K562 (cell line): ENCODE data around the gene CSF3.

Source experiments
- CTCF ChIP-seq, 3 experiments: IDR thresholded peaks in 2 of 3; conservative IDR thresholded peaks in 1 of 3; 2 replicates each; pipeline ENCODE4 v1.5.1; 2011 to 2012; ENCODE audit warnings: low read length in 3 of 3, mild to moderate bottlenecking in 3 of 3, control low read depth in 2 of 3, improper control_type of control experiment in 1 of 3, inconsistent platforms in 1 of 3, low read depth in 1 of 3, mixed read lengths in 1 of 3, moderate library complexity in 1 of 3; ENCODE audit not compliant: insufficient read depth in 2 of 3
- EZH2 ChIP-seq: IDR thresholded peaks from 2 replicates; pipeline ENCODE4 v1.6.1; 2012; ENCODE audit warnings: low read depth, mild to moderate bottlenecking, inconsistent platforms, low read length, borderline replicate concordance
- NFE2L1 ChIP-seq: fragments of 450-650 bp; IDR thresholded peaks from 2 replicates; pipeline ENCODE4 v1.6.1; 2016; ENCODE audit warnings: missing genetic modification characterization, low read depth, mild to moderate bottlenecking, missing compliant biosample characterization, moderate library complexity, borderline replicate concordance

GRCh38 chr17:40041196-40041595 lies 26.0 kb downstream of the CSF3 start:
- no peak for TF ChIP-seq CTCF (IDR thresholded peaks at IDR 0.05 in 2 of 3, conservative IDR thresholded peaks at IDR 0.05 in 1 of 3; ENCODE audit: insufficient read depth in 2 of 3, low read depth in 1 of 3, low read length in 3 of 3)
- TF ChIP-seq EZH2 = no peak
- no peak for TF ChIP-seq NFE2L1
